Cardiac muscle cell (in vitro differentiated cells and primary cell): ENCODE data around the gene PACSIN3. TPM values are rescaled to one million over a fixed set of nuclear protein-coding genes. Genes with fewer than 3 reads are reported as not detected.
A peak's percentile ranks its signal among the peaks of the same experiment; 100 is the strongest.

Source experiments
- DNase-seq, 2 donors: peaks; one replicate each; pipeline versions ENCODE4 v3.0.0 to v3.0.0-alpha.2; 2010 to 2017; ENCODE audit warnings: low read depth in 1 of 2, low spot score in 1 of 2
- H3K27ac ChIP-seq: fragments of 200-600 bp; sonication (generic); 2 replicates; pipeline ENCODE4 v1.5.1; 2016
- H3K27me3 ChIP-seq: fragments of 200-600 bp; sonication (generic); 2 replicates; pipeline ENCODE4 v1.6.0; 2016; ENCODE audit warnings: control low read depth
- H3K36me3 ChIP-seq: fragments of 200-600 bp; sonication (generic); 2 replicates; pipeline ENCODE4 v1.5.1; 2016; ENCODE audit warnings: control low read depth
- H3K4me1 ChIP-seq: fragments of 200-600 bp; sonication (generic); 2 replicates; pipeline ENCODE4 v1.8.1; 2017; ENCODE audit warnings: low read depth, mild to moderate bottlenecking, mixed run types
- H3K4me3 ChIP-seq: fragments of 200-600 bp; sonication (generic); 2 replicates; pipeline ENCODE4 v1.5.1; 2016; ENCODE audit warnings: mild to moderate bottlenecking
- H3K9me3 ChIP-seq: fragments of 200-600 bp; sonication (generic); 2 replicates; pipeline ENCODE4 v1.5.1; 2017; ENCODE audit warnings: low read depth, mild to moderate bottlenecking, control low read depth
- polyA plus RNA-seq: library from polyadenylated mRNA; unstranded; fragments of >200 nt; fragmentation: Nextera tagmentation; extraction: Ambion mirVana; gene quantifications from 2 replicates; pipeline ENCODE4 v1.2.1, GENCODE V29; 2016
- total RNA-seq: library from RNA; depleted of rRNA; stranded (reverse); fragments of >200 nt; gene quantifications from 2 replicates; pipeline ENCODE4 v1.2.3, GENCODE V29; 2016
- TF ChIP-seq, protein P1 (sequence below): IDR thresholded peaks from 2 replicates; pipeline ENCODE4 v1.5.1; 2012; ENCODE audit warnings: low read depth, mild to moderate bottlenecking, low read length

Gene PACSIN3
- total and polyA plus RNA-seq, 2 experiments from 2014 or later, result 79.8 to 113 TPM

DNA sequence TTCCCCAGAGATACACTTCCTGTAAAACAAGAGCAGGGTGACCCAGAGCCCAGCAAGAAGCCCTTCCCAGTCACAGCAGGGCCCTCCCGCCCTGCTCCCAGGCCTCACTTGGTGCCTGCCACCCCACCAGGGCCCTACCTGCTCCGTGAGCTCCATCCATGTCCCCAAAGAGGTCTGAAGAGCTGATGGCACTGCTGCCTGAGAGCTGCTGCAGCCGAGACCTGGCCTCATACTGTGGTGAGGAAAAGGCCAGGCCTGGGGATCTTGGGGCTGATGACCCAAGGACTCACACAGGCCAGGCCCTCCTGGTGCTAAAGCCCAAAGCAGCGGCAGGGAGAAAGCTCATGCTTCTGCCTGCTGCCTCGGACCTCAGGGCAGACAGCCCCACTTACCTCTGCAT, 19.9 kb downstream of the PACSIN3 start:
- peaks cover 59% of the 10 kb centered on the region for H3K36me3 ChIP-seq
- H3K27me3 ChIP-seq, result no peaks in the 10 kb centered on the region
- TF ChIP-seq, protein P1, sequence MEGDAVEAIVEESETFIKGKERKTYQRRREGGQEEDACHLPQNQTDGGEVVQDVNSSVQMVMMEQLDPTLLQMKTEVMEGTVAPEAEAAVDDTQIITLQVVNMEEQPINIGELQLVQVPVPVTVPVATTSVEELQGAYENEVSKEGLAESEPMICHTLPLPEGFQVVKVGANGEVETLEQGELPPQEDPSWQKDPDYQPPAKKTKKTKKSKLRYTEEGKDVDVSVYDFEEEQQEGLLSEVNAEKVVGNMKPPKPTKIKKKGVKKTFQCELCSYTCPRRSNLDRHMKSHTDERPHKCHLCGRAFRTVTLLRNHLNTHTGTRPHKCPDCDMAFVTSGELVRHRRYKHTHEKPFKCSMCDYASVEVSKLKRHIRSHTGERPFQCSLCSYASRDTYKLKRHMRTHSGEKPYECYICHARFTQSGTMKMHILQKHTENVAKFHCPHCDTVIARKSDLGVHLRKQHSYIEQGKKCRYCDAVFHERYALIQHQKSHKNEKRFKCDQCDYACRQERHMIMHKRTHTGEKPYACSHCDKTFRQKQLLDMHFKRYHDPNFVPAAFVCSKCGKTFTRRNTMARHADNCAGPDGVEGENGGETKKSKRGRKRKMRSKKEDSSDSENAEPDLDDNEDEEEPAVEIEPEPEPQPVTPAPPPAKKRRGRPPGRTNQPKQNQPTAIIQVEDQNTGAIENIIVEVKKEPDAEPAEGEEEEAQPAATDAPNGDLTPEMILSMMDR, result no peak
- H3K4me1 ChIP-seq, result no peaks in the 10 kb centered on the region
- no peaks in the 10 kb centered on the region for H3K9me3 ChIP-seq
- no peak overlapping the region for H3K27ac ChIP-seq
- no peak overlapping the region for H3K4me3 ChIP-seq
- no peak for DNase-seq

DNA sequence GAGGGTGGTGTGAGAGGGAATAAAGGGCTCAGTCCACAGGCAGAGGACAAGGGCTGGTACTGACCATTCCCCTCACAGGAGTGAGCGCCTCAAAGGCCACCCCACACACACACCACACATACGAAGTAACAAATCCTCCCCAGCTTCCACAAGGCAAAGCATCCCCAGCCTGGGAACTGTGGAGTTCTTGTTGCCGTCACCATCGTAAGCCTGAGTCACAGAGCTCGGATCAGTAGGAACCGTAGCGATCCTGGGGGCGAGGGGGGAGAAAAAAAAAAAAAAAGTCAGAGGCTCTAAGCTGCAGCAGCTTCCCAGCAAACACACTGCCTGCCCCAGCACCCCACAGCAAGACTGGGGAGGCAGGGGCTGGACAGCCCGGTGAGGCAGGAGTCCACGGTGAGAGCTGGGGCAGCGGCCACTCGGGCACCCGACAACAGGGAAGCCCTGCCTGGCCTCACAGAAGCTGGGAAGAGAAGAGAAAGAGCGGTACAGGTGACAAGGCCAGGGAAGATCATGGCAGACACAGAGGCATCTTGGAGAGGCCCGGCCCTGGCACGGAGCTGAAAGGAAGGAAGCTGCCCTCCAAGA, 20.9 kb downstream of the PACSIN3 start:
- TF ChIP-seq, protein P1, result no peak
- peaks cover 49% of the 10 kb centered on the region for H3K36me3 ChIP-seq
- no peaks in the 10 kb centered on the region for H3K27me3 ChIP-seq
- H3K4me1 ChIP-seq, result no peaks in the 10 kb centered on the region
- no peaks in the 10 kb centered on the region for H3K9me3 ChIP-seq
- H3K27ac ChIP-seq, result no peak overlapping the region
- no peak for DNase-seq
- no peak overlapping the region for H3K4me3 ChIP-seq

DNA sequence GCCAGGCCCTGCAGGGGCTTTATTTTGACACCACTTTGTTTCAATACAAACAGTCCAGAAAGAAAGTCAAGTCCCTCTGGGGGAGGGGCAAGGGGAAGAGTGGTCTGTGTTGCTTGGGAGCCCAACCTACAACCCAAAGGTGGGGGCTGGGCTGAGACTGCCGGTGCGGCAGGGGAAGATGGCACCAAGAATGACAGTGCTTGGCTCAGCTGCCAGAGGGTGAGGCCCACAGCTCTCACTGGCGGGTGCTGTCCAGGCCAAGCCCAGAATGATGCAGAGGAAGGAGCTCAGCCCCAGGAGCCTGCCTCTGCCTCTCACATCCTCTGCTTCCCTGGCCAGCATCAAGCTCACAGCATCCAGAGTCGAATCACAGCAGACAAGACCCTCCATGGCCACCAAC, 21.9 kb downstream of the PACSIN3 start:
- no peaks in the 10 kb centered on the region for H3K4me1 ChIP-seq
- H3K36me3 ChIP-seq, result peaks cover 42% of the 10 kb centered on the region
- H3K27ac ChIP-seq, result no peak overlapping the region
- no peak for DNase-seq
- no peak overlapping the region for H3K4me3 ChIP-seq
- TF ChIP-seq, protein P1, result no peak
- no peaks in the 10 kb centered on the region for H3K27me3 ChIP-seq
- no peaks in the 10 kb centered on the region for H3K9me3 ChIP-seq

DNA sequence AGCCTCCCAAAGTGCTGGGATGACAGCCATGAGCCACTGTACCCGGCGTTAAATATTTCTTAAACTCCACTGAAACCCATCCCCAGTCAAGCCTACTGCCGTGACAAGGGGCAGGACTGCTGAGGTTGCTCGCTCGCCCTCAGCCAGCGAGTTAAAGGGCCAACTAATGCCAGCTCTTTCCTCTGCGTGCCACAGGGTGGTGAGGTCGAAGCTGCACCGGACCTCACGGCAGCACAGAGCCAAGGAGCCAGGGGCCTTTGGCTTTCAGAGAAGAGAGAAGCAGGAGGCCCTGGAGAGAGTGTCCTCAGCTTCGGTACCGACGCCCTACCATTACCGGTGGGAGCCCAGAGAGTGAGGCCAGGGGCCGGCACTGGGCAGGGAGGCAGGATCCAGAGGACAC, 22.3 kb downstream of the PACSIN3 start:
- H3K27ac ChIP-seq, result no peak overlapping the region
- no peaks in the 10 kb centered on the region for H3K27me3 ChIP-seq
- no peaks in the 10 kb centered on the region for H3K4me1 ChIP-seq
- DNase-seq, result no peak
- H3K36me3 ChIP-seq, result peaks cover 40% of the 10 kb centered on the region
- TF ChIP-seq, protein P1, result no peak
- no peak overlapping the region for H3K4me3 ChIP-seq
- H3K9me3 ChIP-seq, result no peaks in the 10 kb centered on the region

DNA sequence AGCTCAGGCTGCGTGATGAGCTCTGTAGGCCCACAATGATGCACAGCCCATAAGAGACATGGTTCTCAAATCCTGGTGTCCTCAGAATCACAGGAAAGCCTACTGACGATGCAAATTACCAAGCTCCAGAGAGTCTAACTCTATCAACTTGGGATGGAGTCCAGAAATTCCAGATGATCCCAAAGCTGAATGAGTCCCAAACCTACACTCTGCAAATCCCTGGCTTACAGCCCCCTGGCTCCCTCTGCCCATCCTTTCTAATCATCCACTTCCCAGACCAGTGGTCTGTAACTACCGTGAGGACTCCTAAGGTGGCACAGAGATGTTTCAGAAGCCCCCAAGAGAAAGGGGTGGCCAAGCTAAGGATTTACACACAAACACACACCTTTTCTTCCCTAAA, 23.0 kb downstream of the PACSIN3 start:
- Histone ChIP-seq H3K4me1 (no peaks in the 10 kb centered on the region), H3K27me3 (no peaks in the 10 kb centered on the region), H3K4me3 (no peak overlapping the region), H3K27ac (no peak overlapping the region), H3K36me3 (peaks cover 33% of the 10 kb centered on the region), H3K9me3 (no peaks in the 10 kb centered on the region)
- DNase-seq, result no peak
- TF ChIP-seq, protein P1, result no peak

DNA sequence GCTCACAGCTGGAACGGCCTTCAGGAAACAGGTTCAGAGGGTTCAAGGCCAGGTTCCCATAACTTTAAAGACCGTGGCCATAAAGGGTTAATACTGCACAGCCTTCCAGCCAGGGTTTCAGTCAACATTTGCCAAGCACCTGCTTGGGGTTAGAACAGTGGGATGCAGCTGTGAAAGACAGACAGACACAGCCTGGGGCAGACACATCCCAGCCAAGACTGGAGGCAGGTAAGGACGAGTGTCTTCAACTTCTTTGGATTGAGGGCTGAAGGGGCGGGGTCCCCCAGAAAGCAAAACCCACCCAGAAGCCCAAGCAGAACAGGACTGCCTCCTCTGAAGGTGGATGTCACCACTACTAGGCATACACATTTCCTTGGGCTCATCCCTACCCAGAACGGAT, 23.8 kb downstream of the PACSIN3 start:
- no peaks in the 10 kb centered on the region for H3K9me3 ChIP-seq
- DNase-seq, result no peak
- no peaks in the 10 kb centered on the region for H3K4me1 ChIP-seq
- TF ChIP-seq, protein P1, result no peak
- no peaks in the 10 kb centered on the region for H3K27me3 ChIP-seq
- no peak overlapping the region for H3K4me3 ChIP-seq
- peak overlapping the region; percentile 38 for H3K27ac ChIP-seq
- peaks cover 26% of the 10 kb centered on the region for H3K36me3 ChIP-seq
